ENCODE results near the gene S100A10.

Gene S100A10

GRCh38 chr1:151976015-151976343 is 17.7 kb downstream of the S100A10 start:
- no peak for TF ChIP-seq CTCF (IDR thresholded peaks at IDR 0.05; ENCODE audit: insufficient read depth, low read depth, low read length, missing control alignments)
- no peak overlapping the region for H3K4me3 ChIP-seq (ENCODE audit: low read depth, low read length)
- DNase-seq (ENCODE audit: low read depth), result no peak

GRCh38 chr1:151975311-151976014 is 18.2 kb downstream of the S100A10 start:
- no peak overlapping the region for H3K4me3 ChIP-seq (ENCODE audit: low read depth, low read length)
- no peak for DNase-seq (ENCODE audit: low read depth)
- TF ChIP-seq CTCF (IDR thresholded peaks at IDR 0.05; ENCODE audit: insufficient read depth, low read depth, low read length, missing control alignments), result no peak

GRCh38 chr1:151972542-151973248 is 21.0 kb downstream of the S100A10 start:
- no peak overlapping the region for H3K4me3 ChIP-seq (ENCODE audit: low read depth, low read length)
- DNase-seq (ENCODE audit: low read depth), result no peak
- TF ChIP-seq CTCF (IDR thresholded peaks at IDR 0.05; ENCODE audit: insufficient read depth, low read depth, low read length, missing control alignments), result no peak

- TF ChIP-seq CTCF (IDR thresholded peaks at IDR 0.05; ENCODE audit: insufficient read depth, low read depth, low read length, missing control alignments), result no peak
- H3K4me3 ChIP-seq (ENCODE audit: low read depth, low read length), result no peak overlapping the region
- DNase-seq (ENCODE audit: low read depth), result no peak
Observed at GRCh38 chr1:151970626-151971025, 23.0 kb downstream of the S100A10 start.

- no peak for TF ChIP-seq CTCF (IDR thresholded peaks at IDR 0.05; ENCODE audit: insufficient read depth, low read depth, low read length, missing control alignments)
- no peak for DNase-seq (ENCODE audit: low read depth)
- no peak overlapping the region for H3K4me3 ChIP-seq (ENCODE audit: low read depth, low read length)
Observed at GRCh38 chr1:151970128-151970527, 23.5 kb downstream of the S100A10 start.

GRCh38 chr1:151968791-151969399 is 24.8 kb downstream of the S100A10 start:
- no peak for DNase-seq (ENCODE audit: low read depth)
- H3K4me3 ChIP-seq (ENCODE audit: low read depth, low read length), result no peak overlapping the region
- no peak for TF ChIP-seq CTCF (IDR thresholded peaks at IDR 0.05; ENCODE audit: insufficient read depth, low read depth, low read length, missing control alignments)
